ENCODE measurements around the gene ARRB1.

GRCh38 chr11:75375626-75376025, 24.2 kb upstream of the ARRB1 start:
- TF ChIP-seq CTCF (IDR thresholded peaks at IDR 0.05) (no peak), POLR2A (IDR thresholded peaks at IDR 0.05) (no peak)
